HepG2 (cell line): ENCODE data around the gene FAT2. TPM values are rescaled to one million over a fixed set of nuclear protein-coding genes. Genes with fewer than 3 reads are reported as not detected.

Experiments
- DPF2 ChIP-seq: sonication (generic); formaldehyde crosslinking; IDR thresholded peaks from 2 replicates; pipeline ENCODE4 v1.4.0; 2020; ENCODE audit warnings: mild to moderate bottlenecking, low read depth, missing genetic modification reagents, borderline replicate concordance
- FOSL1 ChIP-seq: sonication (generic); formaldehyde crosslinking; IDR thresholded peaks from 2 replicates; pipeline ENCODE4 v1.9.0; 2021; ENCODE audit warnings: missing genetic modification reagents, borderline replicate concordance
- HHEX ChIP-seq: IDR thresholded peaks from 2 replicates; pipeline ENCODE4 v1.6.1; 2016; ENCODE audit warnings: control low read depth
- NFATC3 ChIP-seq: sonication (generic); formaldehyde crosslinking; IDR thresholded peaks from 2 replicates; pipeline ENCODE4 v1.5.1; 2020; ENCODE audit warnings: mild to moderate bottlenecking, missing genetic modification reagents
- RFXANK ChIP-seq: IDR thresholded peaks from 2 replicates; pipeline ENCODE4 v1.6.1; 2016
- SIN3B ChIP-seq: fragments of 150-350 bp; IDR thresholded peaks from 2 replicates; pipeline ENCODE4 v1.6.1; 2014; ENCODE audit warnings: low read length
- SRF ChIP-seq: IDR thresholded peaks from 2 replicates; pipeline ENCODE4 v1.6.1; 2011; ENCODE audit warnings: mild to moderate bottlenecking, low read depth, low read length, moderate library complexity
- THAP11 ChIP-seq: IDR thresholded peaks from 2 replicates; pipeline ENCODE4 v1.6.1; 2016; ENCODE audit warnings: missing biosample characterization, missing genetic modification reagents
- polyA plus RNA-seq, 8 experiments: library from polyadenylated mRNA; depleted of rRNA in 3 of 8; stranded (reverse) in 7 of 8; unstranded in 1 of 8; fragments of >200 nt; fragmentation: Illumina TruSeq in 4 of 8; extraction: Trizol in 4 of 8; gene quantifications; 2 replicates each; pipeline versions ENCODE4 v1.2.1 to v1.2.3, GENCODE V29; 2011 to 2016; ENCODE audit warnings: low read depth in 4 of 8, missing spikeins in 1 of 8, mixed read lengths in 1 of 8; ENCODE audit not compliant: insufficient read depth in 1 of 8
- total RNA-seq, 5 experiments: library from RNA; depleted of rRNA; stranded (reverse); fragments of >200 nt; fragmentation: Illumina TruSeq; extraction: Trizol; gene quantifications; 2 replicates each; pipeline ENCODE4 v1.2.3, GENCODE V29; 2016; ENCODE audit warnings: low read depth in 1 of 5
- TF ChIP-seq, protein P1 (sequence below): IDR thresholded peaks from 2 replicates; pipeline ENCODE4 v1.6.1; 2016; ENCODE audit warnings: low read depth, missing genetic modification reagents, missing compliant biosample characterization
- TF ChIP-seq, protein P2 (sequence below): IDR thresholded peaks from 2 replicates; pipeline ENCODE4 v1.6.1; 2016; ENCODE audit warnings: low read depth
- TF ChIP-seq, protein P3 (sequence below): sonication (generic); formaldehyde crosslinking; IDR thresholded peaks from 2 replicates; pipeline ENCODE4; 2020; ENCODE audit warnings: missing genetic modification reagents, mild to moderate bottlenecking, borderline replicate concordance

The FAT2 gene
- total and polyA plus RNA-seq, 2 of the 13 experiments (the other 11 are each of a cell fraction or from before 2014, with no cell fraction given) = not detected

DNA sequence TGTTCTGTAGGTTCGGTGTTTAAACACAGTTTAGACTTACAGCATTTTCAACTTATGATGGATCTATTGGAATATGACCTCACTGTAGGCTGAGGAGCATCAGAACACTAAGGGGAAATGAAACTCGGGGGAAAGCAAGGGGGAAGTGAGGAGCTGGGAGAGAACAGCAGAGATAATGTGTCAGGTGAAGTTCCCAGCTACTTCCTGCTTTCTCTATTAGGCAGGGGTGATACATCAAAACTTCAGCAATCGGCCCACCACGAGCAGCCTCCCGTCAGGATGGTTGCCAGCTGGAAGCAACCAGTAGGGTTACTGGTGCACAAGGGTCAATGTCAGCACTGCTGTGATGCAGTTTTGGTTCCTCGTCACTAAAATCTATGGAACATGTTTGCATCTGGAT is 34.3 kb downstream of the FAT2 start (continued):
- TF ChIP-seq, protein P1, sequence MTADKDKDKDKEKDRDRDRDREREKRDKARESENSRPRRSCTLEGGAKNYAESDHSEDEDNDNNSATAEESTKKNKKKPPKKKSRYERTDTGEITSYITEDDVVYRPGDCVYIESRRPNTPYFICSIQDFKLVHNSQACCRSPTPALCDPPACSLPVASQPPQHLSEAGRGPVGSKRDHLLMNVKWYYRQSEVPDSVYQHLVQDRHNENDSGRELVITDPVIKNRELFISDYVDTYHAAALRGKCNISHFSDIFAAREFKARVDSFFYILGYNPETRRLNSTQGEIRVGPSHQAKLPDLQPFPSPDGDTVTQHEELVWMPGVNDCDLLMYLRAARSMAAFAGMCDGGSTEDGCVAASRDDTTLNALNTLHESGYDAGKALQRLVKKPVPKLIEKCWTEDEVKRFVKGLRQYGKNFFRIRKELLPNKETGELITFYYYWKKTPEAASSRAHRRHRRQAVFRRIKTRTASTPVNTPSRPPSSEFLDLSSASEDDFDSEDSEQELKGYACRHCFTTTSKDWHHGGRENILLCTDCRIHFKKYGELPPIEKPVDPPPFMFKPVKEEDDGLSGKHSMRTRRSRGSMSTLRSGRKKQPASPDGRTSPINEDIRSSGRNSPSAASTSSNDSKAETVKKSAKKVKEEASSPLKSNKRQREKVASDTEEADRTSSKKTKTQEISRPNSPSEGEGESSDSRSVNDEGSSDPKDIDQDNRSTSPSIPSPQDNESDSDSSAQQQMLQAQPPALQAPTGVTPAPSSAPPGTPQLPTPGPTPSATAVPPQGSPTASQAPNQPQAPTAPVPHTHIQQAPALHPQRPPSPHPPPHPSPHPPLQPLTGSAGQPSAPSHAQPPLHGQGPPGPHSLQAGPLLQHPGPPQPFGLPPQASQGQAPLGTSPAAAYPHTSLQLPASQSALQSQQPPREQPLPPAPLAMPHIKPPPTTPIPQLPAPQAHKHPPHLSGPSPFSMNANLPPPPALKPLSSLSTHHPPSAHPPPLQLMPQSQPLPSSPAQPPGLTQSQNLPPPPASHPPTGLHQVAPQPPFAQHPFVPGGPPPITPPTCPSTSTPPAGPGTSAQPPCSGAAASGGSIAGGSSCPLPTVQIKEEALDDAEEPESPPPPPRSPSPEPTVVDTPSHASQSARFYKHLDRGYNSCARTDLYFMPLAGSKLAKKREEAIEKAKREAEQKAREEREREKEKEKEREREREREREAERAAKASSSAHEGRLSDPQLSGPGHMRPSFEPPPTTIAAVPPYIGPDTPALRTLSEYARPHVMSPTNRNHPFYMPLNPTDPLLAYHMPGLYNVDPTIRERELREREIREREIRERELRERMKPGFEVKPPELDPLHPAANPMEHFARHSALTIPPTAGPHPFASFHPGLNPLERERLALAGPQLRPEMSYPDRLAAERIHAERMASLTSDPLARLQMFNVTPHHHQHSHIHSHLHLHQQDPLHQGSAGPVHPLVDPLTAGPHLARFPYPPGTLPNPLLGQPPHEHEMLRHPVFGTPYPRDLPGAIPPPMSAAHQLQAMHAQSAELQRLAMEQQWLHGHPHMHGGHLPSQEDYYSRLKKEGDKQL (CRISPR knock-in tag) = no peak
- no peak for TF ChIP-seq THAP11
- no peak for TF ChIP-seq DPF2 (CRISPR knock-in tag)
- TF ChIP-seq FOSL1 (CRISPR knock-in tag) = no peak
- no peak for TF ChIP-seq NFATC3 (CRISPR knock-in tag)
- no peak for TF ChIP-seq SRF
- no peak for TF ChIP-seq RFXANK (CRISPR knock-in tag)
- TF ChIP-seq, protein P2, sequence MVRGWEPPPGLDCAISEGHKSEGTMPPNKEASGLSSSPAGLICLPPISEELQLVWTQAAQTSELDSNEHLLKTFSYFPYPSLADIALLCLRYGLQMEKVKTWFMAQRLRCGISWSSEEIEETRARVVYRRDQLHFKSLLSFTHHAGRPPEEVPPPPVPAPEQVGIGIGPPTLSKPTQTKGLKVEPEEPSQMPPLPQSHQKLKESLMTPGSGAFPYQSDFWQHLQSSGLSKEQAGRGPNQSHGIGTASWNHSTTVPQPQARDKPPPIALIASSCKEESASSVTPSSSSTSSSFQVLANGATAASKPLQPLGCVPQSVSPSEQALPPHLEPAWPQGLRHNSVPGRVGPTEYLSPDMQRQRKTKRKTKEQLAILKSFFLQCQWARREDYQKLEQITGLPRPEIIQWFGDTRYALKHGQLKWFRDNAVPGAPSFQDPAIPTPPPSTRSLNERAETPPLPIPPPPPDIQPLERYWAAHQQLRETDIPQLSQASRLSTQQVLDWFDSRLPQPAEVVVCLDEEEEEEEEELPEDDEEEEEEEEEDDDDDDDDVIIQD (CRISPR knock-in tag) = no peak
- TF ChIP-seq HHEX (CRISPR knock-in tag) = no peak
- TF ChIP-seq, protein P3, sequence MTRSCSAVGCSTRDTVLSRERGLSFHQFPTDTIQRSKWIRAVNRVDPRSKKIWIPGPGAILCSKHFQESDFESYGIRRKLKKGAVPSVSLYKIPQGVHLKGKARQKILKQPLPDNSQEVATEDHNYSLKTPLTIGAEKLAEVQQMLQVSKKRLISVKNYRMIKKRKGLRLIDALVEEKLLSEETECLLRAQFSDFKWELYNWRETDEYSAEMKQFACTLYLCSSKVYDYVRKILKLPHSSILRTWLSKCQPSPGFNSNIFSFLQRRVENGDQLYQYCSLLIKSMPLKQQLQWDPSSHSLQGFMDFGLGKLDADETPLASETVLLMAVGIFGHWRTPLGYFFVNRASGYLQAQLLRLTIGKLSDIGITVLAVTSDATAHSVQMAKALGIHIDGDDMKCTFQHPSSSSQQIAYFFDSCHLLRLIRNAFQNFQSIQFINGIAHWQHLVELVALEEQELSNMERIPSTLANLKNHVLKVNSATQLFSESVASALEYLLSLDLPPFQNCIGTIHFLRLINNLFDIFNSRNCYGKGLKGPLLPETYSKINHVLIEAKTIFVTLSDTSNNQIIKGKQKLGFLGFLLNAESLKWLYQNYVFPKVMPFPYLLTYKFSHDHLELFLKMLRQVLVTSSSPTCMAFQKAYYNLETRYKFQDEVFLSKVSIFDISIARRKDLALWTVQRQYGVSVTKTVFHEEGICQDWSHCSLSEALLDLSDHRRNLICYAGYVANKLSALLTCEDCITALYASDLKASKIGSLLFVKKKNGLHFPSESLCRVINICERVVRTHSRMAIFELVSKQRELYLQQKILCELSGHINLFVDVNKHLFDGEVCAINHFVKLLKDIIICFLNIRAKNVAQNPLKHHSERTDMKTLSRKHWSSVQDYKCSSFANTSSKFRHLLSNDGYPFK (CRISPR knock-in tag) = no peak
- no peak for TF ChIP-seq SIN3B
